Measurements from ENCODE around the gene ICOS.
"Not testable (repeated sequence)": the region's sequence is repeated elsewhere in the genome, so short reads cannot be mapped to it uniquely, and the experiment has no call there.

Gene ICOS

DNA sequence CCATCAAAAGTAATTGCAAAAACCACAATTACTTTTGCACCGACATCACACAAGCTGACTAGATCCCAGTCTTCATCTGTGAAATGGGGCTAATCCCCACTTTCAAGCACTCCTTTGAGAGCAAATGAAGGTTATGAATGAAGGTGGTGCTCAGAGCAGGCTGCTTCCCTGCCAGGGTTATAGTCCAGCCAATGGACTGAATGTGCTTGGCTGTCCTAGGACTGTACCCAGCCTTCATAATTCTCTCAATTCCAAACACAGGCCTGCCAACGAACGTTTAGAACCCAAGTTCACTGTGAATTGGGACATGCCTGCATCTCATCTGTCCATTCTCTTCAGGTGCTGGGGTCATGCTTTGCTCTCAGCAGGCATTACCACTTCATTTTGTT, 27.8 kb upstream of the ICOS start:
- no peak overlapping the region for H3K4me3 ChIP-seq (ENCODE audit: low read length)
- no peak for TF ChIP-seq ZNF274 (IDR thresholded peaks at IDR 0.05; ENCODE audit: low read depth, low read length)

DNA sequence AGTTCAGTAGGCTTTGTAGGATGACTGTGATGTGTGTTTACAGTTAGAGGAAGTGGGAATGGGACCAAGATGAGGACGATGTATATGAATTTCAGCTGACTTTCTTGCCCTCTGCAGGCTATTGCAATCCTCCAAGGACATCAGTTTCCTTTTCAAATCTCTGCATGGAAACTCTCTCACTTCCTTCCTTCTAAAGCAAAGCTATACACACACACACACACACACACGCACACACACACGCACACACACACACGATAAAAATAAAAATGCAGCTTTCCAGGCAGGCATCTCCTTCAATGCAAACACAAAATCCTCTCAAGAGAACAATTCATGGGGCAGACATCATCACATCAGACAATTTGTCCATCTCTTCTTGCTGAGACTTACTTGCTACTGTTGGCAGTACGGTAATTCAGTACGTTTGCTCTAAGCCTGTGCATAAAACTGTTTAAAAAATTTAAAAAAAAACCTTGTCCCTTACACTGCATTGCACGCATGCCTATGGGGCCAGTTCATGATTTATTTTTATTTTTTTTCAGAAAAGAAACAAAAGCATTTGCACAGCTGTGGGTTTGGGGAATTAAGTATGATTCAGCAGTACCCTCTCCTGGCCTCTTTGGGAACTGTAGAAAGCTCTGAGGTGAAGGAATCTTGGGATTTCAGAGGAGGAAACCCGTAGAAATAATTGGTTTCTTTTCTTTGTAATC, 27.1 kb upstream of the ICOS start:
- no peak overlapping the region for H3K4me3 ChIP-seq (ENCODE audit: low read length)
- no peak for TF ChIP-seq ZNF274 (IDR thresholded peaks at IDR 0.05; ENCODE audit: low read depth, low read length)

DNA sequence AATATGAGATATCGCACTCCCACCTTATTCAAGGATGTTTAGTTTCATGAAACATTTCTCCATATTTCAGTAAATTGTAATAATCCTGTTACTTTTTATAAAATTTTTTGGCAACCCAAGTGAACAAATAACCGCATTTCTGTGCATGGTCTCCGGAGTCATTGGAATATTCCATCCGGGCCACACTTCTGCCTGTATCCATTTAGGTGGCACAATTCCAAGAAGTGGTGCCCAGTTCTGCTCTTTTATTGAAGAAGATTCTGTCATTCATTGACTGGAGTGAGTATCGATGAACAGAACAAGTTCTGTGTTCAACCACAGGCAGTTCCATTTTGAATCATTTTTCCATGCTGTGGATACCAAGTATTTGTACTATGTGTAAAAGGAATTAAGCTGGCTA, 26.6 kb upstream of the ICOS start:
- no peak overlapping the region for H3K4me3 ChIP-seq (ENCODE audit: low read length)
- TF ChIP-seq ZNF274 (IDR thresholded peaks at IDR 0.05; ENCODE audit: low read depth, low read length): no peak

DNA sequence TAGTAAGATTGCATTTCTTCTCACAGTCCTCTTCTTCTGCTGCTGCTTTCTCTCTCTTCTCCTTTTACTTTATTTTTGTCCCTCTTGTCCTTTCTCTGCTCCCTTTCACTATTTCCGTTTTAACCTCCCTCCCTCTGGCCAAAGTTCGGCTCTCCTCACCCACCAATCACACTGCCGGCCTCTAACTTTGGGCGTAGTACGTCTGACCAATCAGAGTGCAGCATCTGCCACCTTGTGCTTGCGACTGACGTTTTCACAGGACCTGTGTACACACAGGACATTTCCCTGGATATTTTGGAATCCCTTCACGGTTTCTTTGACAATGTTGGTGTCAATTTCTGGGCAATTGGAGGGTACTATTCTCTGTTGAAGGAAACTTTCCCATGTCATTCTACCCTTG, 22.6 kb upstream of the ICOS start:
- H3K4me3 ChIP-seq (ENCODE audit: low read length): no peak overlapping the region
- no peak for TF ChIP-seq ZNF274 (IDR thresholded peaks at IDR 0.05; ENCODE audit: low read depth, low read length)

DNA sequence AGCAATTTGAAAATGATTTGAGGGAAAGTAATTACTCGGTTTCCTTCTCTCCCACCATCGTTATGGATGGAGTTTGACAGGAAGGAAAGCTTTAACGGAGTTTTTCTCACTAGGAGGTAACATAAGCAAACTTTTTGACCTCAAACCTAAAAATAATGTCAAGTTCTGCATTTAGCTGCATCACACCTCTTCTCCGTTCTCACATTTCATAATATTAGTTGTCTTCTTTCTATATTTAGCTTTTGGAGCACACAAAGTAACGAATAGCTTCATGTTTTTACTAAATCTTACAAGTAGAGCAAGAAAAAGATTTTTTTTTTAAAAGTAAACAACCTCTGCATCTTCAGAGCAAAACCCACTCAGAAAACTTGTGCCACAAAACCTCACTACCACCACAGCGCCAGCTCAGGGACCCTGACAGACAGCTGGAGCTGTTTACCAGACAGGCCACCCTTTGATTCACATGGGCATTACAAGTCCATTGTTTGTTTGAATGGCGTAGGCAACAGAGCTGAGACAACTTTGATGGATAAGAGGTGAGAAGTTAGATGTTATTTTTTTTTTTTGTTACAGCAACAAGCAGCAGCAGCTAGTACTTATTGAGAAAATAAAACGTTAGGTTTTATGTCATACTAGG, 21.9 kb upstream of the ICOS start:
- no peak overlapping the region for H3K4me3 ChIP-seq (ENCODE audit: low read length)
- no peak for TF ChIP-seq ZNF274 (IDR thresholded peaks at IDR 0.05; ENCODE audit: low read depth, low read length)

DNA sequence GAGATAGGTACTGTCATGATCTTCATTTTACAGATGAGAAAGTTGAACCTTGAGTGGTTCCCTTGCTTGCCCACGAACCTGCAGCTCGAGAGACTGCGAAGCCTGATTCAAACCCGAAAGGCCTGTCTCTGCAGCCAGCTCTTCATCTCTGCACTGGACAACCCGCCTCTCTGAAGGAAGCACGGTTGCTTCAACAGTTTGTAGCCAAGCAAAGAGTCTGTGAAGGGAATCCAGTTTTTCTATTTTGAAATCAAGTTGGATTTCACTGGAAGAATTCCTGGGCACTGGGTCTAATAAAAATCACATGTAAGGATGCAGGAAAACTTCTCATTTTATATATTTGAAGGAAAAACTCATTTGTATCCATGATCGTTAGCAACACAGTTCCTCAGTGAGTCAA, 21.3 kb upstream of the ICOS start:
- TF ChIP-seq ZNF274 (IDR thresholded peaks at IDR 0.05; ENCODE audit: low read depth, low read length): no peak
- H3K4me3 ChIP-seq (ENCODE audit: low read length): no peak overlapping the region

DNA sequence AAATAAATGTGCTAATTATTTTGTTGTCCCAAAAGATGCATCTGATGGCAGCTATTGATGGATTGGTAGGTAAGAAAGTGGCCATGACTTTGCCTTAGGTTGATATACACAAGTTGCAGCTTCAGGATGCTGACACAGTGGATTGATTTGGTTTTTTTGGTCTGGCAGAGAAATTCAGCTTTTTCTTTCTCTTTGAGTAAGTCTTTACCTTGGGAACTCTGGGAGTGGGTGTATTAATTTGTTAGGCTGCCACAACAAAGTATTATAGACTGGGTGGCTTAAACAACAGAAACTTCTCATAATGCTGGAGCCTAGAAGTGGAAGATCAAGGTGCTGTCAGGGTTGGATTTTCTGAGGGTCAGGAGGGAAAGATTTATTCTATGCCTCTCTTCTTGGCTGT, 19.8 kb upstream of the ICOS start:
- TF ChIP-seq ZNF274 (IDR thresholded peaks at IDR 0.05; ENCODE audit: low read depth, low read length): no peak
- no peak overlapping the region for H3K4me3 ChIP-seq (ENCODE audit: low read length)

DNA sequence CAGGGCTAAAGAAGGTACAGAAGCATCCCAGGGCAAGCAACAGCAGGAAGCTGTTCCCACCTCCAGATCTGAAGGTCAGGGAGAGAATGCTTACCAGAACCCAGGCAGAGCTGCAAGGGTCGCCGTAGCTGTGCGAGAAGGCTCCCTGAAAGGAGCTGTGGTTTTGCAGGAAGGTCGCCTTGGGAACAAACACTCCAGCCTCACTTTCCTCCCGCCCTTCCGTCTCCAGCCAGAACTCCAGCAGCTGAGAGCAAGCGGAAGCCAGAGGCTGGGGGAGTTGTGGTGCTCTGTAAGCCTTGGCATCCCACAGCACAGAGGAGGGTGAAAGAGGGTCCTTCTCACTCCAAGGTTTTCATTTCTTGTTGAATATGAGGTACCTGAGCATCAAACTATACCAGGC, 18.3 kb upstream of the ICOS start:
- TF ChIP-seq ZNF274 (IDR thresholded peaks at IDR 0.05; ENCODE audit: low read depth, low read length): no peak
- H3K4me3 ChIP-seq (ENCODE audit: low read length): no peak overlapping the region

DNA sequence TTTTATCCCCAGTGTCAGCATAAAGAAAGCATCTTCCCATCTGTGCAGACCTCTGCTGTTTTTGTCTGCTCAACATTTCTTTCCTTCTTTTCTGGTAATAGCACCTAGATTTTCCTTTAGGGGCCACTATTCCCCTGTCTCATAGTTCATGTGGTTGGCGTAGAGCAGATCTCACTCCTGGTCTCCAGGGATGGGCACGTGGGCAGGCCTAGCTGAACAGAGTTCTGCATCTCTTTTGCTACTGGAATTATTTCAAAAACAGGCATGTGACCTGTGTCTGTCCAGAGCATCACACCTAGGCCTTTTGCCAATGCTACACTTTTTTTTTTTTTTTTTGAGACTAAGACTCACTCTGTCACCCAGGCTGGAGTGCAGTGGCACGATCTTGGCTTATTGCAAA, 17.7 kb upstream of the ICOS start:
- no peak for TF ChIP-seq ZNF274 (IDR thresholded peaks at IDR 0.05; ENCODE audit: low read depth, low read length)
- H3K4me3 ChIP-seq (ENCODE audit: low read length): no peak overlapping the region

DNA sequence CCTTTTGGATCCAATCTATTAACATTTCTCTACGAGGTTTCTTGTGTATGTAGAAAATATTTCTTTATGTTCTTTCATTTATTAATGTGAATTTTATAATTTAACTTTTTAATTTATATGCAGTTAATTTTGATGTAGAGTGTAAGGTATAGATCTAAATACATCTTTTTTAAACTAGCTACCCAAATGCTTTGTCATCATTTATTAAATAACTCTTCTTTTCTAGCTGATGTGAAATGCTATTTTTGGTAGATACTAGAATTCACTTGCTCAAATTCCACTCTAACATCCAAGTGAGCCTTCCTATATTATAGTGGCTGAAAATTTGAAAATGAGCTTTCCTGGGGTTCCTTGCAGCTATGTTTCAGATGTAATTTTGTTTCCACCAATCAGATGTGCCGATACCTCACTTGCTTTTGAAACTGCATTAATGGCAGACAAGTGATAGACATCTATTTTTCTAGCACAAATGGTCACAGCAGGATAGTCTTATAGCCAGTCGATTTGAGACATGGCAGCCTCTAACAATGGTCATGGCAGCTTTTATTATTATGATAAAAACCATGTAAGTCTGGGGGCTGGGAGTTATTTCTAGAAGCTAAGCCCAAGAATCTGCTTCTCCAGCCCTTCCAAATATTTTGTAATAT, 10.9 kb upstream of the ICOS start:
- TF ChIP-seq ZNF274 (IDR thresholded peaks at IDR 0.05; ENCODE audit: low read depth, low read length): no peak
- no peak overlapping the region for H3K4me3 ChIP-seq (ENCODE audit: low read length)

DNA sequence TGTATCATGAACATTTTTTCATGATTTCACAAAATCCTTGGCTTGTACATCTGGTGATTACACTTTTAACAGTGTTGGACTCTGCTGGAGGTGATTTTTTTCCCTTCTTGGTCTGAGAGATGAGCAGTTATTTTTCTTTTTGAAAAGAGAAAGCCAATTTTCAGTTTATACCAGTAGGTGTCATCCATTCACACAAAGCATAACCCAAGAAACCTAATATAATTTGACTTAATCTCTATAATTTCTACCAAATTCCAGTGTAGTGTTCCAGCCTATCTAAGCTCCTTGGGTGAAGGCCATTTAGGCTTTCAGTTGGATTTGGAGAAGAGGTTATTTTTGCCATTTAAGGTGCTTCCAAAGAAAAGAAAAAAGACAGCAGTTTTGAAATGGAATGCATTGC, 7.7 kb upstream of the ICOS start:
- TF ChIP-seq ZNF274 (IDR thresholded peaks at IDR 0.05; ENCODE audit: low read depth, low read length): no peak
- no peak overlapping the region for H3K4me3 ChIP-seq (ENCODE audit: low read length)

DNA sequence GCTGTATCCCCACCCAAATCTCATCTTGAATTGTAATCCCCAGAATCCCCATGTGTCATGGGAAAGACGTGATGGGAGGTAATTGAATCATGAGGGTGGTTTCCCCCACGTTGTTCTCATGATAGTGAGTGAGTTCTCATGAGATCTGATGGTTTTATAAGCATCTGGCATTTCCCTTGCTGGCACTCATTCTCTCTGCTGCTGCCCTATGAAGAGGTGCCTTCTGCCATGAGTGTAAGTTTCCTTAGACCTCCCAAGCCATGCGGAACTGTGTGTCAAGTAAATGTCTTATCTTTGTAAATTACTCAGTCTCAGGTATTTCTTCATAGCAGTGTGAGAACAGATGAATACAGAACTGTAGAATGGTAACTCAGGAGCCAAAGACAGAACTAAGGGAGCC, 5.3 kb upstream of the ICOS start:
- H3K4me3 ChIP-seq (ENCODE audit: low read length): not testable (repeated sequence)

DNA sequence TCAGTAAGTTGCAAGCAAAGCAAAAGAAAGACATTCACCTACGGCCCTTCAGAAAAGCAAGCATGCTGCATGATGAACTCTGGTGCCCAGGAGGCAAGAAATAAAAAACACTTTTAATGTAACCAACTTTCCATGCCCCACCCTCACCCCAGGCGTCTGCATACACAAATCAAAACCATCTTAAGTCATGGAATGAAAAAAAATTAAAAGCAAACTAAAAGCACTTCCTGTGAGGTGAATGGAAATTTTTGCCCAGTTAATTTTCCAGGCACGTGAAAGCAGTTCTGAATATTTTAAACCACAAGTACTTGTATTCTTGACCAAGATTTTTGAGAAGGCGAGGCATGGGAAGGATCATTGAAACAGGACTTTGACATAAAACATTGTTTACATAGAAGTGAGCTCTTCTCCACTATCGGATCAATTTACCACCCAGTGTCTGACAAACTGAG, 2.5 kb upstream of the ICOS start:
- no peak for TF ChIP-seq ZNF274 (IDR thresholded peaks at IDR 0.05; ENCODE audit: low read depth, low read length)
- no peak overlapping the region for H3K4me3 ChIP-seq (ENCODE audit: low read length)

DNA sequence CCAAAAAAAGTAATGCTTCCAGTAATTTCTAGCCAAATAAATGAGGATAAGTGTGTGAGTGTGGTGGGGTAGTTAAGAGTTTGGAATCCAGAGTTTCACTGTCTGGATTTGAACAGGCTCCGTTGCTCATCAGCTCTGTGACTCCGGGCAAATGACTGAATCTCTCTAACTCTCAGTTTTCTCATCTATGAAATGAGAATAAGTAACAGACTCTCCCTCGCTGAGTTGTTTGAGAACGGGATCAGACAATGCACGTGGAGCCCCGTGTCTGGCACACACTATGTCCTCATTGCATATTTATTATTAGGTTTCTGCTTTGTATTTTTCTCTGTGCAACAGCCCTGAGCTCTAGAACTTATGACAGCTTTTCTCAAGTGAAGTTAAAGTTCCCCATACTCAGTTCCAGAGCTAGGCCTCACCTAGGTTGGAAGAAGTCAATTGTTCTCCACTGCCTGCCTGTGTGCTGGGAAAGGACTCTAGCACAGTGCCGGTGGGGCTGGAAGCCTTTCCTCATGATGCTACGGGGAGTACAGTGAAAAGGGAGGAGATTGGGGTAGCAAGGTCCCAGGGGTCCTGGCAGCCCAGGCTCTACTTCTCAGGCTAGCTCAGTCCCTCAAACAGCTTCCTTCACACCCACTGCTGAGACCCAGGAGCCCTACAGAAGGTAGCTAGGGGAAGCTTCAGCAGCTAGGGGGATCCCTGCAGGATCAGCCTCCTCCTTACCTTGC, 1.7 kb upstream of the ICOS start:
- H3K4me3 ChIP-seq (ENCODE audit: low read length): no peak overlapping the region
- TF ChIP-seq ZNF274 (IDR thresholded peaks at IDR 0.05; ENCODE audit: low read depth, low read length): no peak

DNA sequence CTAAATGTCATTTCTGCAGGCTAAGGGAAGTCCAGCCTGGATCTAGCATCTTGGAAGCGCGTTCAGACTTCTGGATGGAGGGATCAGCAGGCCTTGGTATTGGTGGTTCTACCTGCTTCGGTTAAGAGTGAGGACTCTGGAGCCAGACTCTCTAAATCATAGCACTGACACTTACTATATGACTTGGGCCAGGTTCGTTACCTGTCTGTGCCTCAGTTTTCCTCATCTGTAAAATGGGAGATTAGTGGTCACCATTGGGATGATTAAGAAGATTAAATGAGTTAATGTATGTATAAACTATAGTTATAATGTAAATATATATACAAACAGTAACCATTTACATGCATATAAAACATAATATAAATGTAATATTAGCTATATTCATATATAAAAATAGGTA, 995 bp upstream of the ICOS start:
- H3K4me3 ChIP-seq (ENCODE audit: low read length): no peak overlapping the region
- no peak for TF ChIP-seq ZNF274 (IDR thresholded peaks at IDR 0.05; ENCODE audit: low read depth, low read length)
